SKM-1 (cell line): ENCODE results near the gene TMEM119.
"Not testable (repeated sequence)": the region's sequence is repeated elsewhere in the genome, so short reads cannot be mapped to it uniquely, and the experiment has no call there.

Source experiments
- DNase-seq: peaks from one replicate; lab custom pipeline; 2025; ENCODE audit not compliant: unreplicated experiment; lab: John Stamatoyannopoulos, UW

The TMEM119 gene

DNA sequence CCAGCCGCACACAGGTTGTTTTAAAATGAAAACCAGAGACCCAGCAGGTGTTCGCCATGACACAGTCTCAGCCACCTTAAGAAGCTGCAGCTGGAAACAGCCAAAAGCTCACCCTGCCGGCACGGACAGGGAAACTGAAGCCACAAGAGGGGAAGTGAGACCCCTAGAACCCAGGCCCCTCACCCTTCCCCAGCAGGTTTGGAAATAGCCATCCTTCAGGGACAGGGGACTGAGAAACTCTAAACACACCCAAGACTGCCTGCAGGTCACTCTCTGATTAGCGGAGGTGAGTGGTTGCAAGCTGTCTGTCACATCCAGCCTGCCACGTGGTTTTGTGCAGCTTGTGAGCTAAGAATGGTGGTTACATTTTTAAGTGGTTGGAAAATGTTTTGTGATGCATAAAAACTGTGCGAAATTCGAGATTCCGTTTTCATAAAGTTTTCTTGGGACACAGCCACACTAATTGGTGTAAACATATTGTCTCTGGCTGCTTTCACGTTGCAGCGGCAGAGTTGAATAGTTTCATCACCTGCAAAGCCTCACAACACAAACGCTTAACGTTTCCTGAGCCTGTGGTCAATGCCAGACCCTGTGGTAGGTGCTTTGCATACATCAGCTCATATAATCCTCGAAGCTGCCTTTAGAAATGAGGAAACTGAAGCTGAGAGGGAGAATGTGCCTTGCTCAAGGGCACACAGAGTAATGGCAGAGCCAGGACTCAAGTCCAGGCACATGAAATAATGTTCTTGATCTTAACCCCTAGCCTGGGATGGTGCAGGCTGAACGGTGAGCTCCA lies 37.5 kb upstream of the TMEM119 start:
- peak; percentile 65 for DNase-seq

DNA sequence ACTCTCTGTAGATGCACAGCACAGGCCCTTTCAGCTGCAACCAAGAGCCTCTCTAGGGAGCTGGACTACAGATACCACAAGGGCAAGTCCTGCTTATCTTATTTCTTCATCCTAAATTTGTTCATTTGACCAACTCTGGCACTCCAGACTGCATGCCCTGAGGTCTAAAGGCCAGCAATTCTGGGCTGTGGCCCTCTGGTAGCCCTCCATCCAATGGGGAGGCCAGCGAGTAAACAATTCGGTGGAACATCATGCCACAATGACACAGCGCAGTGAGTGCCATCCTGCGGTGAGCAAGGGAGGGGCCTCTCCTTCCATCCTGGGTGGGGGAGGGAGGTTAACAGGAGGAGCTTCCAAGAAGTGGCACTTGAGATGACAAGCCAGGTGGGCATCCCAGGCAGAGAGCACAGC lies 36.5 kb upstream of the TMEM119 start:
- no peak for DNase-seq

DNA sequence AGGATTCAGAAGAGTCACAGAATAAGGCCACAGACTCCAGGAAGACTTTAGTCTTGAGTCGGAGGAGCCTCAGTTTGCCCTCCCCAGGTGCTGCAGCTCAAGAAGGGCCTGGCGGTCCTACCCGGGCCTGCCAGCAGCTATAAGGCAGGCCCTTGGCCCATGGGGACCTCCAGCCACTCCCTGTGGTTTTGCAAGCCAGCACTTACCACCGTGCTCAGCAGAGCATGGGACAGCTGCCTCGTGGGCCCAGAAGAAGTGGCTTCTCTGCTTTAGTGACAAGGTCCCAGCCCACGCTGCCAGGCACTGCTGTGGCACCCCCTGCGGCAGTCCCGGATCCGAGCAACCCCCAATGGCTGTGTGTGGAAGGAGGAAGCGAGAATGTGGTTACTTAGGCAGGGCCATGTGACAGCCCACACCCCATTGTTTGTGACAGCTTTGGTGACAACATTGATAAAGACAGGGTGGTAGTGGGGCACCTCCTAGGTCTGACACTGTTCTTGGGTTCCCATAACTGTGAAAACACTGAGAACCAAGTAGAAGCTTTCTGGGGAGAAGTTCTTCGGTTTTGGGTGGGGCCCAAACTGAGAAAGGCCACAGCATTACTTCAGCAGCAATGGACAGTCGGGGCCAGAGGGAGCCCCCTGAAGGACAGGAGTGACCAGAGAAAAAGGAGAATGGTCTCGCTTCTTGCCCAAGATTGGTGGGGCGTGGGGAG lies 35.8 kb upstream of the TMEM119 start, which contains the start of gene SELPLG:
SELPLG (minus strand) TSS at position 361 of the 715 bp plus-strand sequence. CDS start 9,587 bp downstream, outside the sequence.
- DNase-seq, result peak; percentile 31

DNA sequence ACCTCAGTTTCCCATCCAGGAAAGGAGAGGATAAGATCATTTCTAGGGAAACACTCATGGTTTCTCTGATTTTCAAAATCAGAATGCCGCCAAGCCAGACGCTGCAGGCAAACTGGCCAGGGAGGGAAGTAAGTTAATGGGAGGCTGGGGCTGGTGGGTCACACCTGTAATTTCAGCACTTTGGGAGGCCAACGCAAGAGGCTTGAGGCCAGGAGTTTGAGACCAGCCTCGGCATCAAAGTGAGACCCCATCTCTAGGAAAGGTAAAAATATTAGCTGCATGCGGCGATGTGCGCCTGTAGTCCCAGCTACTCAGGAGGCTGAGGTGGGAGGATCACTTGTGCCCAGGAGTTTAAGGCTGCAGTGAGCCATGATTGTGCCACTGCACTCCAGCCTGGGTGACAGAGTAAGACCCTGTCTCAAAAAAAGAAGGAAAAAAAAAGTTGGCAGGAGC lies 35.2 kb upstream of the TMEM119 start:
- no peak for DNase-seq

DNA sequence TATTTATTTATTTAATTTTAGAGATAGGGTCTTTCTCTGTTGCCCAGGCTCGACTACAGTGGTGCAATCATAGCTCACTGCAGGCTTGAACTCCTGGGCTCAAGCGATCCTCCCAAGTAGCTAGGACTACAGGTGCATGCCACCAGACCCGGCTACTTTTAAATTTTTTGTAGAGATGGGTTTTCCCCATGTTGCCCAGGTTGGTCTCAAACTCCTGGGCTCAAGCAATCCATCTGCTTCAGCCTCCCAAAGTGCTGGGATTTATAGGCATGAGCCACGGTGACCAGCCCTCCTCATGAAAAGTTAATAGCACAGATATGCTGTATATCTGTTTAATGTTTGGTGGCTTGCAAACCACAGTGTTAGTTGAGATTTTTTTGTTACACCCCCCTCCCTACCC lies 33.4 kb upstream of the TMEM119 start:
- DNase-seq, result not testable (repeated sequence)

DNA sequence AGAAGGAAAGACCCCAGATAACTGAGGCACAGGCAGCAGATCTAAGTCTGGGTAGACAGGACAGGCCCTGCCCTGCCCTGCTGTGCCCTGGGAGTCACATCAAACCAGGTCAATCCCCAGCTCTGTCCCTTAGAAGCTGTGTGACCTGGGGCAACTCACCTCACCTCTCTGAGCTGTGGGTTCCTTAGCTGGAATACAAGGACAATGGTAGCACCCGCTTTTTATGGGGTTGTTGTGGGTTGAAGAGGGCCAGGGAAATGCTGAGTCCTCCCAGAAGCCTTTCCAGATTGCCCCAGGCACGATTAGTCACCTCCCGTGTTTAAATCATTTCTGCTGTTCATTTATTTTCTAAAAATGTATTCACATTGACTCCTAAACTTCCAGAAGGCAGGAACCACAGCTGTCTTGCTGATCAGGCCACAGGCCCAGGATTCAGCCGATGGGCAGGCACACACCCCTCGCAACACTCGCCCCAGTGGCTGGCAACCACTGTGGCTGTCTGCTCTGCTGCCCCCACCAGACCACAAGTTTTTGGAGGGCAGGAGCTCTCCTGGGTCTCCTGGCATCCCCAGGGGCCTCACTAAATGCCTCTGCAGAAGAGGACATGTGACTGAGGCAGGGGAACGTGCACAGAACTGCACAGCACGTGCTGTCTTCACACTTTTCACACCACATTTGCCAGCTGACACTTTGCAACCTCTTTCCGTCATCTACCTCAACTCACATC lies 32.8 kb upstream of the TMEM119 start:
- DNase-seq, result no peak

DNA sequence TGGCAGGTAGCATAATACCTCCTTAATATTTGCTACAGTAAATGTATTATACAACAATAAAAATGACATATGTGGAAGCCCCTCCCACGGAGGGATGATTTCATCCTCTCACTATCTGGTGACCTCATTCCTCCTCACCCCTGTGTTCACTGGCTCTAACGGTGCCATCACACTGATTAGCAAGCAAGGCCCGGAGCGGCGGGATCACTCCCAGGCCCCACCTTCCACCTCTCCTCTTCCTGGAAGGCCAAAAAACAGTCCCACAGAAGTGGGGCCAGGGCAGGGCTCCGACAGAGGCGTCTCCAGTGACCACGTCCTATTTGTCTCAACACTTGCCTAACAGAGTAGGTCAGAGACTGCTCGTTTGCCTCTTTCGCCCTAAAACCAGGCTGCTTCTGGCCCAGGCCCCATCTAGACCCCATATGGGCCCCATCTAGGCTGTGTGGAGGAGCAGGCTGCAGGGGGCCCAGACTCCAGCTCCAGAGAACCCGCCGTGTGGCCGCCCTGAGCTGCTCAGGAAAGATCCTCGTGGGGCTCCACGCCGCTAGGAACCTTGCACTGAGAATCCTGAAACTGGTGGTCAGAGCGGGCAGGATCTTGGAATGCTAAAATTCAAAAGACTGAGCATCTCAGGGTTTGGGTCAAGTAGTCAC lies 32.1 kb upstream of the TMEM119 start:
- no peak for DNase-seq

DNA sequence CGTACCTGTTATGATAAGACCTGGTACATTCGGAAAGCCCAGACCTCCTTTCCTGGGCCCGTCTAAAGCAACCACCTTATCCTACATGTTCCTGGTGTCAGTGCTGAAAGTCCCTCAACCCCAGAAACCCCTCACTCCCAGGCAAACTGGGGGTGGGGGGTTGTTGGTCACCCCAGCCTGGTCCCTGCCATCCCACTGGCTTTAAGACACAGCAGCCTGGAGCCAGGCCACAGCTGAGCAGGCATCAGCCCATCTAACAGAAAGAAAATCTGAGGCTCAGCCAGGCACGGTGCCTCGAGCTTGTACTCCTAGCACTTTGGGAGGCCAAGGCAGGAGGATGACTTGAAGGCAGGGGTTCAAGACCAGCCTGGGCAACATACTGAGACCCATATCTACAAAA lies 31.3 kb upstream of the TMEM119 start:
- DNase-seq, result no peak

DNA sequence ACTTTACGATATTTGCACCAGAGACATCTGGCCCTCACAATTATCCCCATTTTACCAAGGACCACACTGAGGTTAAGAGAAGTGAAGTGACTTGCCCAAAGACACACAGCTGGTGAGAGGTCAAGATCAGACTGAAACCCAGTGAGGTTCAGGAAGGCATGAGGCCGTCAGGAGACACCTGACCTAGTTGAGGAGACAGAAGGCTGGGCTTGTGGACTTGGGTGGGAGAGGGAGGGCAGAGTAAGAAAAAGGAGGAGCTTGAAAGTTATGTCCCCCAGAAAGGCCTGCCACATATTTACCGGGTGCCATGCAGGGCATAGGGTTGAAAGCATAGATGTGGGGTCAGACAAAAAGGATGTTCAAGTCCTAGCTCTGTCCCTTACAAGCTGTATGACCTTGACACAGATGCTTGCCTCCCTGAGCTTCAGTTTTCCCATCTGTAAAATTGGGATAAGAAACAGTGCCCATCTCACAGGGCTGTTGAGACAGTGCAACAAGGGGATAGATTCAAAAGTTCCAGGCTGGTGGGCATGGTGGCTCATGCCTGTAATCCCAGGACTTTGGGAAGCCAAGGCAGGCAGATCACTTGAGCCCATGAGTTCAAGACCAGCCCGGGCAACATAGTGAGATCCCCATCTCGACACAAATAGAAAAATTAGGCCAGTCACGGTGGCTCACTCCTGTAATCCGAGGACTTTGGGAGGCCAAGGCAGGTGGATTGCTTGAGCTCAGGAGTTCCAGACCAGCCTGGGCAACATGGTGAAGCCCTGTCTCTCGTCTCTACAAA lies 29.4 kb upstream of the TMEM119 start:
- no peak for DNase-seq

DNA sequence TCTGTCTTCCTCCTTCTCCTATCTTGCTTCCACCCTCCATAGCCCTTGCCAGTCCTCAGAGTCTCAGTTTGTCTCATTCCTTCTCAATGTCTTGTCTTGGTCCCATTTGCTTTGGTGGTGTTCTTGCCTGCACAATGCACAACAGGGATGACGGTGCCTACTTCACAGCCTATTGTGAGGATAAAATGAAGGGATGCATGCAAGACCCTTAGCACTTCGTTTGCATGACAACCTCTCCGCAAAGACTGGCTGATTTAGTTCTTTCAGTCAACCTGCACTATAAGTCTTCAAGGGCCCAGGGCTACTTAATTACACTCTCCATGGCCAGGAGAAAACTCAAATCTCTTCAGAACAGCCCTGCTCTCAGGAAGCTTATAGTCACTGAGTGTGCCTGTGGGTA lies 27.3 kb upstream of the TMEM119 start:
- DNase-seq, result no peak

DNA sequence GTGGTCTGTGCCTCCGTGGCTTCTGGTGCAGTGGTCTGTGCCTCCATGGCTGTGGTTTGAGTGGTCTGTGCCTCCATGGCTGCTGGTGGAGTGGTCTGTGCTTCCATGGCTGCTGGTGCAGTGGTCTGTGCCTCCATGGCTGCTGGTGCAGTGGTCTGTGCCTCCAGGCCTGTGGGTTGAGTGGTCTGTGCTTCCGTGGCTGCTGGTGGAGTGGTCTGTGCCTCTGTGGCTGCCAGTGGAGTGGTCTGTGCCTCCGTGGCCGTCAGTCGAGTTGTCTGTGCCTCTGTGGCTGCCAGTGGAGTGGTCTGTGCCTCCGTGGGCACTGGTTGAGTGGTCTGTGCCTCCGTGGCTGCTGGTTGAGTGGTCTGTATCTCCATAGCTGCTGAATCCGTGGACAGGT lies 25.7 kb upstream of the TMEM119 start:
- no peak for DNase-seq

DNA sequence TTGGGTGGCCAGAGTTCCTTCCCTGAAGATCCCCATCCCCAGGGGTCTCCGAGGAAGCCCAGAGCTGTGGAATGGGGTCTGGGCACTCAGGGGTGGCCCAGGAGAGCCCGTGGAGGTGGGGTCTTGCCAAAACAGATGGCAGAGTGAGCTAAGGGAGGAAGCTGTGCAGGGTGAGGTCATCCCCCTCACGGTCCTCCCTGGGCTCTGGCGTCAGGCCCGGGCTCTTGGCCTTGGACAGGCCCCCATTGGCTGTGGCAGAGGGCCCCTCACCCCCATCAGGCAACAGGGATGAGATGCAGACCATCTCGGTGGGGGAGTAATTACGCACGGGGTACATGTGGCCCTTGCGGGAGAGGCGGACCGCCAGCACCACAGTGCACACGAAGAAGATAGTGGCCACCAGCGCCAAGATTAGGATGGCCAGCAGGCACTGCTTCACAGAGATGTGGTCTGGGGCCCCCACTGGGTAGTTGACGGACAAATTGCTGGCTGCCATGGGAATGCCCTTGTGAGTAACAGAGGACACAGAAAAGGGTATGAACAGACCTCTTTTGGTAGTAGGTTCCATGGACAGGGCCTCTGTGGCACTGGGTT lies 25.1 kb upstream of the TMEM119 start:
- DNase-seq, result no peak

DNA sequence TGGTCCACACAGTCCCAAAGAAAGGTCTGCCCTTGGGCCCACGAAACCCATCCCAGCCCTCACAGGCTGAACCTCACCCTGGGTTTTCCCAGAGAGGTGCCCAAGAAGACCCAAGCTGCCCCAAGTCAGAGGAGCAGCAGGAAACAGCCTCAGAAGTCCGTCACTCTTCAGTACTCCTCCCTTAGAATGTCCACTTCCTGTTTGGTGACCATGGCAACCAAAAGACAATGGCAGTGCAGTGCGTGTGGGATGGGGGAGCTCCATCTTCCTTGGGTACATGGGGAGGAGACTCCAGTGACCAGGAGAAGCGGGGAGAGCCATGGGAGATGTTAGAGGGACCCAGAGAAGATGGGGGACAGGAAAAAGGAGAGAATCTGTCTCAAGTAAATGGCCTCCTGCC lies 24.5 kb upstream of the TMEM119 start:
- DNase-seq, result no peak

DNA sequence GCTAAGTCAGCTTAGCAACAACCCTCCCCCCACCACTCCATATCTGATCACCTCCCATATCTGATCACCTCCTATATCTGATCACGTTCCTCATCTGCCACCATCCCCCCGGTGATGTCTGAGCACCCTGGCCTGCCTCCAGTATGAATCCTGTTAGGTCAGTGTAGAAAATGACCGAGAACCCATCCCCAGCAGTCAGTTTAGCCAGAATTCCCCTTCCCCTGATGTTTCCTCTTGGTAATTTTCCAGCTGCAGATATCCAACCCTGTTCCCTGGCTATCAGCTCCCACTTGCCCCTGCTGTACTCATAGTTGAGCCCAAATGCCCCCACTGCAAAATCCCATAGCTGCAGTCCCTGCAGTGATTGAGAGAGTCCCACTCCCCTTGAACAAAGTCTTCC lies 23.3 kb upstream of the TMEM119 start:
- no peak for DNase-seq

DNA sequence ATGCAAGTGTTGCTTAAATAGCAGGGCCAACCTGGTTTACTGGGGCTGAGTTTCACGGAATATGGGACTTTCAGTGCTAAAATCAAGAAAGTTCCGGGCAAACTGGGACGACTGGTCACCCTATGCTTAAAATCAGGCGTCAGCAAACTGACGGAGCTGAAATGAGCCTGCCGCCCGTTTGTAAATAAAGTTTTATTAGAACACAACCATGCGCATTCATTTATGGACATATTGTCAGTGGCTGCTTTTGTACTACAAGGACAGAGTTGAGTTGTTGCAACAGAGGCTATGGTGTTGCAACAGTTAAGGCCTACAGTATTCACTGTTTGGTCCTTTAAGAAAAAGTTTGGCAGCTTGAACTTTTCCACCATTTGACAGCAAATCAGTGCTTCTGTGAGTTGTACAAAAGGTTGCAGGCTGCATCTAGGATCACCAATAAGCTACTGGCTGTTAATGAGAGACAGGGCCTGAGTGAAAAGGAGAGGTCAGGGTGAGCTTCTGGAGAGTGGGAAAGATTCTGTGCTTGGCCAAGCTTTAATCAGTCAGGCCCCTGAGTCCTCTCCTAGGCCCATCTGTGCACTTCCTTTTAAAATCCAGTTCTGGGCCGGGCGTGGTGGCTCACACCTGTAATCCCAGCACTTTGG lies 22.5 kb upstream of the TMEM119 start:
- DNase-seq, result no peak

DNA sequence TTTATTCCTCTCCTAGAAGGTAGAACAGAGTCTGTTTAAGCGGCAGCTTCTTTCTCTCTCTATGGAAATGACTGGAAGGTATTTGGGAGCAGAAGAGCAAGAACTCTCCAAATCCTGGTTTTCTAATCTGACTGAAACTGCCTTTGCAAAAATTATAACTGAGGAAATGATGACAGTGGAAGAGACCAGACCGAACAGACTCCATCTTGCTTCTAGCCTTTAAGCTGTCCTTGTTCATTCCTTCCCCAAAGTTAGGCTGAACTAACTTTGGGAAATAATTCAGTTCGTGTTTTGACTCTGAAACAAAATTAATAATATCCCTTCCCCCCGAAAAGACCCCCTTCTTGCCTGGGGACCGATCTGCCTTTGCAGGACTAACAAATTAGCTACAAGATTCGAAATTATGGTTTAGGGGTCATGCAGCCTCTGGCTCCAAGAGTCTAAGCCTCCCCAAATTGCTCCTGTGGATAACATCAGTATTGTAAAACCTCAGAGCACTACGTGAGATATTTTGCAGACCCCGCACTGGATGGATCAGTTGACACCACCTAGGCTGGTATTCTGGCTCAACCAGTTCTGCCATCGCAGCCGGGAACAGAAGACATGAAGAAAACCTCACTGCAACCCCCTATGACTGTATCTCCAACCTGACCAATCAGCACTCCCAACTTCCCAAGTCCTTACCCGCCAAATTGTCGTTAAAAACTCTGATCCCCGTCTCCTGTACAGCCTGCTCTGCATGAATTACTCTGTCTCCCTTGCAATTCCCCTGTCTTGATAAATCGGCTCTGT lies 21.7 kb upstream of the TMEM119 start:
- DNase-seq, result no peak

DNA sequence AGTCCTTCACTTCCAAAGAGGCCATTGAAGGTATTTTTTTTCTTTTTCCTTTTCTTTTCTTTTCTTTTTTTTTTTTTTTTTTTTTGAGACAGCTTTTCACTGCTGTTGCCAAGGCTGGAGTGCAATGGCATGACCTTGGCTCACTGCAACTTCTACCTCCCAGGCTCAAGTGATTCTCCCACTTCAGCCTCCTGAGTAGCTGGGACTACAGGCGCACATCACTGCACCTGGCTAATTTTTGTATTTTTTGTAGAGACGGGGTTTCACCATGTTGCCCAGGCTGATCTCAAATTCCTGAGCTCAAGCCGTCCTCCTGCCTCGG lies 21.0 kb upstream of the TMEM119 start:
- DNase-seq, result not testable (repeated sequence)

DNA sequence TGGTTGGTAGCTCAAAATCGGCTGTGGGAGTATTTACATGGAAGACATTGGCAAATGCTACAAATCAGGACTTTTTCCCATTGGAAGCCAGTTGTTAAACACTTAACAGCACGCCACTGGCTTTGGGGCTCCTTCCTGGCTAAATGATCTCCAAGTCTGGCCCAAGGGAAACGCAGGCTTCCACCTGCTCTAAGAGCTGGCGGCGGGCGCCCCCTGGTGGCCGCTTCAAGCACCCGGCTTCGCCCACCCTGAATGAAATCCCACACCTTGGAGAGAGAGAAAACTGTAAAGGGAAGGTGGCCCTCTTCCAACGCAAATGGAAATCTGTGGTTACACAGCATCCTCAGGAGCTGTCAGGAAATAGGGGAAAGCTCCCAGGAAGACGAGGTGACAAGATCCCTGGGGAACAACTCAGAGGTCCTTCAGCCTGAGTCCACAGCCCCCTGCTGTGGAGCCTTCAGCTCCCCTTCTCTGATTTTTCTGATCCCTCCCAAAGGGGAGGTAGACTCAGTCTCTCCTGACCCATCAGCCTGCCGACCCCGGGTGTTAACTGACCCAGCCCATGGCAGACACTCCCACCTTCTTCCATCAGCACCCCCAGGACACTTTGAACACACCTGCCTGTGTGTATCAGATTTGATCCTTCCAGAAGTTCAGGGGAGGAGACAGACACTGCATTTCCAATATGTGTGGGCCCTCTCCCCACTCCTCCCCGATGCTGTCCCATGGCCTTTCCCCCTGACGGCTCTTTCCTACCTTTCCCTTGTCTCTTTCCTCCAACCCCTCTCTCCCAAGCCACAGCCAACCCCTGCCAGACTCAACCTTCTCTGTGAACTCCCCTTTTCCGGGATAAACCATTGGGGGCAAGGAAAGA lies 20.4 kb upstream of the TMEM119 start:
- DNase-seq, result peak; percentile 25
